WTC11 (cell line): ENCODE data around the gene C9. TPM values are rescaled to one million over a fixed set of nuclear protein-coding genes. Genes with fewer than 3 reads are reported as not detected.
"Not testable (repeated sequence)": the region's sequence is repeated elsewhere in the genome, so short reads cannot be mapped to it uniquely, and the experiment has no call there.

Experiments used
- ATAC-seq: fragments of 200-7000 bp; cut with Tn5 transposase; 2 replicates; pipeline ENCODE4 v1.10.0; 2021; ENCODE audit warnings: mild to moderate bottlenecking, moderate library complexity
- CTCF ChIA-PET: fragments of 300-600 bp; sonication (Branson Sonifier 250); formaldehyde crosslinking; loops from one replicate; lab custom pipeline; 2021; ENCODE audit warnings: antibody characterized with exemption; lab: Charles Lee
- POLR2A ChIA-PET: fragments of 350-600 bp; sonication (Branson Sonifier 250); formaldehyde crosslinking; loops from one replicate; lab custom pipeline; 2021; ENCODE audit warnings: antibody characterized with exemption; lab: Charles Lee
- DNase-seq: peaks from one replicate; pipeline ENCODE4 v3.0.0; 2021; ENCODE audit warnings: low spot score
- H3K27ac Mint-ChIP-seq: 2 replicates; pipeline ENCODE4 v1.8.0; 2021; ENCODE audit warnings: mixed read lengths
- H3K27me3 Mint-ChIP-seq: 2 replicates; pipeline ENCODE4 v1.8.0; 2021; ENCODE audit warnings: low read depth, mild to moderate bottlenecking, moderate library complexity, mixed read lengths
- H3K36me3 Mint-ChIP-seq: 2 replicates; pipeline ENCODE4 v1.8.0; 2021; ENCODE audit warnings: mixed read lengths
- H3K4me1 Mint-ChIP-seq: 2 replicates; pipeline ENCODE4 v1.8.0; 2022; ENCODE audit warnings: mixed read lengths
- H3K4me3 Mint-ChIP-seq: 2 replicates; pipeline ENCODE4 v1.8.0; 2021; ENCODE audit warnings: mild to moderate bottlenecking, moderate library complexity, mixed read lengths
- H3K9me3 Mint-ChIP-seq: 2 replicates; pipeline ENCODE4 v1.8.0; 2021; ENCODE audit warnings: mixed read lengths
- AFF4 ChIP-seq: sonication (generic); formaldehyde crosslinking; IDR thresholded peaks from 2 replicates; pipeline ENCODE4 v1.8.1; 2023; ENCODE audit warnings: mild to moderate bottlenecking, missing genetic modification reagents, borderline replicate concordance
- ARID4B ChIP-seq: sonication (generic); formaldehyde crosslinking; IDR thresholded peaks from 2 replicates; pipeline ENCODE4 v1.8.0; 2023; ENCODE audit warnings: missing genetic modification reagents, mild to moderate bottlenecking, borderline replicate concordance
- CBFB ChIP-seq: sonication (generic); formaldehyde crosslinking; IDR thresholded peaks from 2 replicates; pipeline ENCODE4 v1.8.1; 2022; ENCODE audit warnings: mild to moderate bottlenecking, low read depth, missing genetic modification reagents
- CDX4 ChIP-seq: fragments of 250-450 bp; sonication (Bioruptor Pico); IDR thresholded peaks from 2 replicates; pipeline ENCODE4 v1.9.0; 2021; ENCODE audit warnings: moderate library complexity, mild to moderate bottlenecking, inconsistent platforms, borderline replicate concordance
- ELF4 ChIP-seq: sonication (generic); formaldehyde crosslinking; IDR thresholded peaks from 2 replicates; pipeline ENCODE4 v1.8.1; 2022; ENCODE audit warnings: low read depth, mild to moderate bottlenecking, moderate library complexity, missing genetic modification reagents
- IRF2 ChIP-seq: sonication (generic); formaldehyde crosslinking; IDR thresholded peaks from 2 replicates; pipeline ENCODE4 v1.8.0; 2022; ENCODE audit warnings: low read depth, missing genetic modification reagents, borderline replicate concordance
- MAX ChIP-seq: sonication (generic); formaldehyde crosslinking; IDR thresholded peaks from 2 replicates; pipeline ENCODE4 v1.8.0; 2022; ENCODE audit warnings: mild to moderate bottlenecking, missing genetic modification reagents
- MLX ChIP-seq: sonication (generic); formaldehyde crosslinking; IDR thresholded peaks from 2 replicates; pipeline ENCODE4 v1.8.1; 2023; ENCODE audit warnings: mild to moderate bottlenecking, missing genetic modification reagents, moderate library complexity
- NR2C2 ChIP-seq: sonication (generic); formaldehyde crosslinking; IDR thresholded peaks from 2 replicates; pipeline ENCODE4 v1.8.0; 2022; ENCODE audit warnings: mild to moderate bottlenecking, missing genetic modification reagents
- RORB ChIP-seq: fragments of 250-450 bp; sonication (Bioruptor Pico); IDR thresholded peaks from 2 replicates; pipeline ENCODE4 v1.9.0; 2021; ENCODE audit warnings: mild to moderate bottlenecking
- TEAD4 ChIP-seq: sonication (generic); formaldehyde crosslinking; IDR thresholded peaks from 2 replicates; pipeline ENCODE4 v1.8.0; 2022; ENCODE audit warnings: mild to moderate bottlenecking, missing genetic modification reagents
- ZBTB21 ChIP-seq: sonication (generic); formaldehyde crosslinking; IDR thresholded peaks from 2 replicates; pipeline ENCODE4 v1.8.1; 2023; ENCODE audit warnings: mild to moderate bottlenecking, missing genetic modification reagents, borderline replicate concordance
- ZNF232 ChIP-seq: sonication (generic); formaldehyde crosslinking; IDR thresholded peaks from 2 replicates; pipeline ENCODE4 v1.8.0; 2022; ENCODE audit warnings: mild to moderate bottlenecking, missing genetic modification reagents
- total RNA-seq: library from RNA; stranded (reverse); gene quantifications from 3 replicates; pipeline ENCODE4 v1.2.3, GENCODE V29; 2021

Gene C9
- total RNA-seq, 1 experiment from 2014 or later = 0.07 TPM

GRCh38 chr5:39340506-39340905 is 23.8 kb downstream of the C9 start (continued):
- TF ChIP-seq RORB (CRISPR knock-in tag) = no peak
- no peak for TF ChIP-seq CDX4
- TF ChIP-seq CBFB (CRISPR knock-in tag) = no peak
- no peak for TF ChIP-seq MLX
- no peak for TF ChIP-seq IRF2 (CRISPR knock-in tag)
- TF ChIP-seq ARID4B (CRISPR knock-in tag) = no peak
- no peak for TF ChIP-seq ELF4 (CRISPR knock-in tag)
- no peak for TF ChIP-seq AFF4
- TF ChIP-seq NR2C2 (CRISPR knock-in tag) = no peak
- no peak for TF ChIP-seq ZNF232 (CRISPR knock-in tag)

GRCh38 chr5:39337252-39337915 is 26.9 kb downstream of the C9 start:
- TF ChIP-seq TEAD4 (CRISPR knock-in tag) (no peak), ZBTB21 (no peak), MAX (CRISPR knock-in tag) (no peak)
- DNase-seq = no peak
- Mint-ChIP-seq H3K36me3 (peaks cover 15% of the 10 kb centered on the region), H3K27ac (no peak overlapping the region), H3K4me3 (no peak overlapping the region), H3K27me3 (peaks cover 3% of the 10 kb centered on the region; the same call in 1 of the 2 replicates), H3K9me3 (peaks cover 20% of the 10 kb centered on the region), H3K4me1 (peaks cover 14% of the 10 kb centered on the region)
- ChIA-PET CTCF (interaction anchor here (1.2 kb wide), 1 partner anchor 120 kb away, joined by 3 read pairs; no protein-coding TSS in a partner anchor), POLR2A (no interaction called here)
- ATAC-seq = no peak

GRCh38 chr5:39334296-39334695 is 30.0 kb downstream of the C9 start:
- H3K27me3 Mint-ChIP-seq, POLR2A ChIA-PET: not testable (repeated sequence)

More at GRCh38 chr5:39334296-39334695, 30.0 kb downstream of the C9 start:
- peaks cover 13% of the 10 kb centered on the region for H3K4me1 Mint-ChIP-seq
- H3K27ac Mint-ChIP-seq, DNase-seq, H3K4me3 Mint-ChIP-seq, ATAC-seq, CTCF ChIA-PET: not testable (repeated sequence)
- H3K36me3 Mint-ChIP-seq = peaks cover 15% of the 10 kb centered on the region
- H3K9me3 Mint-ChIP-seq = peaks cover 18% of the 10 kb centered on the region
